H9 (cell line): Measurements from ENCODE around the gene PHAF1. TPM values are rescaled to one million over a fixed set of nuclear protein-coding genes. Genes with fewer than 3 reads are reported as not detected.

ENCODE experiments used
- DNase-seq: peaks from one replicate; pipeline ENCODE4 v3.0.0-alpha.2; 2017
- H2AFZ ChIP-seq: one replicate; pipeline ENCODE4 v1.6.1; 2013; ENCODE audit warnings: mild to moderate bottlenecking, low read length, control low read depth, moderate library complexity
- H2AK5ac ChIP-seq: 2 replicates; pipeline ENCODE4 v1.6.1; 2013; ENCODE audit warnings: low read length, control low read depth, mixed read lengths; ENCODE audit not compliant: insufficient read length
- H2BK120ac ChIP-seq: one replicate; pipeline ENCODE4 v1.6.1; 2013; ENCODE audit warnings: low read depth, mild to moderate bottlenecking, low read length, control low read depth, inconsistent platforms; ENCODE audit not compliant: poor library complexity, severe bottlenecking
- H2BK12ac ChIP-seq: 2 replicates; pipeline ENCODE4 v1.6.1; 2013; ENCODE audit warnings: low read length, control low read depth, mixed read lengths, low read depth; ENCODE audit not compliant: insufficient read length
- H2BK15ac ChIP-seq: 2 replicates; pipeline ENCODE4 v1.6.1; 2013; ENCODE audit warnings: low read depth, low read length, control low read depth
- H2BK20ac ChIP-seq: one replicate; pipeline ENCODE4 v1.6.1; 2013; ENCODE audit warnings: low read depth, mild to moderate bottlenecking, low read length, control low read depth, inconsistent platforms; ENCODE audit not compliant: poor library complexity, severe bottlenecking
- H2BK5ac ChIP-seq: 2 replicates; pipeline ENCODE4 v1.6.1; 2013; ENCODE audit warnings: low read length, control low read depth, mixed read lengths; ENCODE audit not compliant: insufficient read length
- H3K14ac ChIP-seq: 2 replicates; pipeline ENCODE4 v1.6.1; 2013; ENCODE audit warnings: low read length, control low read depth; ENCODE audit not compliant: insufficient read depth
- H3K18ac ChIP-seq: 2 replicates; pipeline ENCODE4 v1.6.1; 2013; ENCODE audit warnings: low read depth, mild to moderate bottlenecking, mixed read lengths, low read length, control low read depth; ENCODE audit not compliant: insufficient read length
- H3K23ac ChIP-seq: 2 replicates; pipeline ENCODE4 v1.6.1; 2013; ENCODE audit warnings: low read length, control low read depth, mixed read lengths, low read depth; ENCODE audit not compliant: insufficient read length
- H3K23me2 ChIP-seq: 2 replicates; pipeline ENCODE4 v1.6.1; 2013; ENCODE audit warnings: low read depth, mild to moderate bottlenecking, mixed read lengths, low read length, control low read depth; ENCODE audit not compliant: insufficient read length, poor library complexity, severe bottlenecking
- H3K27ac ChIP-seq: 2 replicates; pipeline ENCODE4 v1.5.1; 2013; ENCODE audit warnings: low read length, control low read depth, mixed read lengths, low read depth; ENCODE audit not compliant: insufficient read length
- H3K27me3 ChIP-seq: 2 replicates; pipeline ENCODE4 v1.6.1; 2013; ENCODE audit warnings: low read length, control low read depth, inconsistent platforms; ENCODE audit not compliant: insufficient read depth
- H3K4ac ChIP-seq: 2 replicates; pipeline ENCODE4 v1.6.1; 2013; ENCODE audit warnings: low read depth, mild to moderate bottlenecking, control low read depth, inconsistent platforms, low read length, moderate library complexity
- H3K4me1 ChIP-seq: 2 replicates; pipeline ENCODE4 v1.6.1; 2013; ENCODE audit warnings: low read length, control low read depth, inconsistent platforms; ENCODE audit not compliant: insufficient read depth
- H3K4me2 ChIP-seq: 2 replicates; pipeline ENCODE4 v1.6.1; 2013; ENCODE audit warnings: low read length, control low read depth, mixed read lengths; ENCODE audit not compliant: insufficient read length, insufficient read depth
- H3K56ac ChIP-seq: 2 replicates; pipeline ENCODE4 v1.6.1; 2013; ENCODE audit warnings: low read depth, mild to moderate bottlenecking, mixed read lengths, low read length, control low read depth; ENCODE audit not compliant: insufficient read length
- H3K79me1 ChIP-seq: 2 replicates; pipeline ENCODE4 v1.6.1; 2013; ENCODE audit warnings: low read depth, mild to moderate bottlenecking, moderate library complexity, low read length, control low read depth, inconsistent platforms; ENCODE audit not compliant: insufficient read depth, poor library complexity, severe bottlenecking
- H3K79me2 ChIP-seq: 2 replicates; pipeline ENCODE4 v1.6.1; 2013; ENCODE audit warnings: low read length, control low read depth, inconsistent platforms; ENCODE audit not compliant: insufficient read depth
- H3K9ac ChIP-seq: 2 replicates; pipeline ENCODE4 v1.6.1; 2013; ENCODE audit warnings: low read length, control low read depth, mixed read lengths; ENCODE audit not compliant: insufficient read length; ENCODE audit errors: extremely low read depth
- H3K9me3 ChIP-seq: one replicate; pipeline ENCODE4 v1.6.1; 2013; ENCODE audit warnings: low read depth, low read length, inconsistent platforms; ENCODE audit not compliant: control insufficient read depth
- H3T11ph ChIP-seq: one replicate; pipeline ENCODE4 v1.6.1; 2013; ENCODE audit warnings: mild to moderate bottlenecking, low read length, control low read depth, inconsistent platforms
- H4K20me1 ChIP-seq: one replicate; pipeline ENCODE4 v1.6.1; 2013; ENCODE audit not compliant: control insufficient read depth, insufficient read length, insufficient read depth
- H4K5ac ChIP-seq: 2 replicates; pipeline ENCODE4 v1.6.1; 2013; ENCODE audit warnings: low read depth, mild to moderate bottlenecking, mixed read lengths, low read length, control low read depth; ENCODE audit not compliant: insufficient read length
- H4K8ac ChIP-seq: replicated peaks from 2 replicates; pipeline ENCODE4 v1.6.1; 2013; ENCODE audit warnings: low read length, control low read depth, mixed read lengths, low read depth; ENCODE audit not compliant: insufficient read length
- H4K91ac ChIP-seq: 2 replicates; pipeline ENCODE4 v1.6.1; 2013; ENCODE audit warnings: low read depth, mild to moderate bottlenecking, moderate library complexity, mixed read lengths, low read length, control low read depth; ENCODE audit not compliant: insufficient read length
- H3K27ac Mint-ChIP-seq, 3 experiments: 2 replicates in 2 of 3; 3 replicates in 1 of 3; pipeline ENCODE4 v1.8.0; 2020 to 2021; ENCODE audit warnings: mixed read lengths in 3 of 3, mild to moderate bottlenecking in 1 of 3, moderate library complexity in 1 of 3
- H3K27me3 Mint-ChIP-seq: 2 replicates; pipeline ENCODE4 v1.8.0; 2021; ENCODE audit warnings: low read depth, mild to moderate bottlenecking, moderate library complexity, mixed read lengths
- H3K36me3 Mint-ChIP-seq, 3 experiments: 2 replicates in 2 of 3; 3 replicates in 1 of 3; pipeline ENCODE4 v1.8.0; 2020 to 2021; ENCODE audit warnings: low read depth in 3 of 3, mixed read lengths in 3 of 3; ENCODE audit not compliant: insufficient read depth in 1 of 3
- H3K4me1 Mint-ChIP-seq, 2 experiments: 2 replicates each; pipeline ENCODE4 v1.8.0; 2020; ENCODE audit warnings: mixed read lengths in 2 of 2
- H3K4me3 Mint-ChIP-seq, 2 experiments: 2 replicates in 1 of 2; 3 replicates in 1 of 2; pipeline ENCODE4 v1.8.0; 2020 to 2021; ENCODE audit warnings: mild to moderate bottlenecking in 2 of 2, mixed read lengths in 2 of 2, moderate library complexity in 1 of 2
- H3K9me3 Mint-ChIP-seq, 2 experiments: 2 replicates in 1 of 2; 3 replicates in 1 of 2; pipeline ENCODE4 v1.8.0; 2020; ENCODE audit warnings: mild to moderate bottlenecking in 2 of 2, mixed read lengths in 2 of 2, moderate library complexity in 1 of 2
- CTCF ChIP-seq: fragments of 200-600 bp; sonication (generic); conservative IDR thresholded peaks from 3 replicates; pipeline ENCODE4 v1.8.0; 2021; ENCODE audit warnings: antibody characterized with exemption, mild to moderate bottlenecking
- WGBS: extraction: QIAGEN DNeasy Blood & Tissue Kit; methylation state at CpG from one replicate; pipeline ENCODE4 v1.1.7; 2013; ENCODE audit warnings: missing lambda C conversion rate, low lambda C conversion rate, mixed read lengths; ENCODE audit not compliant: insufficient read length; ENCODE audit errors: extremely low coverage; 5-methylcytosine and 5-hydroxymethylcytosine counted together
- total RNA-seq: library from RNA; stranded (reverse); gene quantifications from 2 replicates; pipeline ENCODE4 v1.2.1, GENCODE V29; 2021

Gene PHAF1
- total RNA-seq, 1 experiment from 2014 or later = 18.8 TPM

- Histone ChIP-seq H3K14ac (no peak overlapping the region), H2BK5ac (no peak overlapping the region), H3K27me3 (peaks cover 87% of the 10 kb centered on the region), H3T11ph (no peak overlapping the region), H2BK15ac (no peak overlapping the region), H2AFZ (no peak overlapping the region), H3K4ac (no peak overlapping the region), H2BK12ac (no peak overlapping the region), H3K27ac (no peak overlapping the region), H3K4me1 (no peaks in the 10 kb centered on the region), H3K4me2 (peak overlapping the region; percentile 13), H3K18ac (no peak overlapping the region), H4K91ac (no peak overlapping the region), H3K9ac (no peak overlapping the region), H3K79me1 (no peaks in the 10 kb centered on the region), H4K5ac (no peak overlapping the region), H4K8ac (no peak overlapping the region), H4K20me1 (no peaks in the 10 kb centered on the region), H3K23ac (no peak overlapping the region), H2BK120ac (no peak overlapping the region), H3K23me2 (peaks cover 14% of the 10 kb centered on the region), H3K9me3 (no peaks in the 10 kb centered on the region), H2BK20ac (no peak overlapping the region), H3K79me2 (no peaks in the 10 kb centered on the region), H2AK5ac (no peak overlapping the region), H3K56ac (no peak overlapping the region)
- Mint-ChIP-seq H3K9me3 (peaks cover 3 to 6% of the 10 kb centered on the region in 2 experiments; a peak in 3 of 5 replicates), H3K27me3 (peaks cover 94% of the 10 kb centered on the region), H3K36me3 (no peaks in the 10 kb centered on the region; a peak in 1 of 7 replicates), H3K27ac (no peak overlapping the region), H3K4me3 (peak overlapping the region; percentile 10 to 68; a peak in 3 of 5 replicates), H3K4me1 (peaks cover 14 to 52% of the 10 kb centered on the region in 2 experiments)
- TF ChIP-seq CTCF = no peak
- WGBS = no CpG with 5 or more reads among the region's 85 CpGs
- no peak for DNase-seq
These were observed 55.7 kb downstream of the PHAF1 start for GRCh38 chr16:67165121-67166078.
